Parathyroid adenoma (tissue), 2 donors: Measurements from ENCODE around the gene DBNDD1.
"Not testable (repeated sequence)": the region's sequence is repeated elsewhere in the genome, so short reads cannot be mapped to it uniquely, and the experiment has no call there.

Experiments used
- H2AFZ ChIP-seq: fragments of 300-600 bp; sonication (generic); one replicate; pipeline ENCODE4 v1.7.0; 2017; ENCODE audit warnings: antibody characterized with exemption, mild to moderate bottlenecking
- H3K27ac ChIP-seq: fragments of 300-600 bp; sonication (generic); one replicate; pipeline ENCODE4 v1.7.0; 2017
- H3K27me3 ChIP-seq: fragments of 300-600 bp; sonication (generic); one replicate; pipeline ENCODE4 v1.7.0; 2017; ENCODE audit warnings: low read length; ENCODE audit not compliant: control insufficient read depth, insufficient read depth
- H3K36me3 ChIP-seq: fragments of 300-600 bp; sonication (generic); one replicate; pipeline ENCODE4 v1.7.0; 2017; ENCODE audit warnings: low read length; ENCODE audit not compliant: control insufficient read depth, insufficient read depth
- H3K4me1 ChIP-seq: fragments of 300-600 bp; sonication (generic); one replicate; pipeline ENCODE4 v1.7.0; 2017; ENCODE audit warnings: control low read depth
- H3K4me2 ChIP-seq: fragments of 300-600 bp; sonication (generic); one replicate; pipeline ENCODE4 v1.7.0; 2017; ENCODE audit warnings: low read length
- H3K4me3 ChIP-seq: fragments of 300-600 bp; sonication (generic); one replicate; pipeline ENCODE4 v1.7.0; 2017; ENCODE audit warnings: low read depth, low read length
- H3K79me2 ChIP-seq: fragments of 300-600 bp; sonication (generic); one replicate; pipeline ENCODE4 v1.7.0; 2017; ENCODE audit warnings: control low read depth
- H3K9ac ChIP-seq: fragments of 300-600 bp; sonication (generic); one replicate; pipeline ENCODE4 v1.7.0; 2017; ENCODE audit warnings: mild to moderate bottlenecking
- H3K9me3 ChIP-seq: fragments of 300-600 bp; sonication (generic); one replicate; pipeline ENCODE4 v1.7.0; 2017; ENCODE audit warnings: low read length; ENCODE audit not compliant: control insufficient read depth
- CTCF ChIP-seq: fragments of 300-600 bp; sonication (generic); IDR thresholded peaks from one replicate; pipeline ENCODE4 v1.7.0; 2017; ENCODE audit warnings: antibody characterized with exemption, mild to moderate bottlenecking
- donor health status: primary hyperparathyroidism.

The DBNDD1 gene, protein sequence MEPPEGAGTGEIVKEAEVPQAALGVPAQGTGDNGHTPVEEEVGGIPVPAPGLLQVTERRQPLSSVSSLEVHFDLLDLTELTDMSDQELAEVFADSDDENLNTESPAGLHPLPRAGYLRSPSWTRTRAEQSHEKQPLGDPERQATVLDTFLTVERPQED

GRCh38 chr16:90018652-90019542 is at the start of gene DBNDD1:
TSS of gene DBNDD1 (minus strand) at chr16:90019456. CDS start at chr16:90019341, 115 bp downstream.
- no peaks in the 10 kb centered on the region for H3K9me3 ChIP-seq
- peak within 1 kb of the TSS; percentile 39 for H3K27ac ChIP-seq
- no peaks in the 10 kb centered on the region for H3K36me3 ChIP-seq
- H3K4me2 ChIP-seq, result peak within 1 kb of the TSS; percentile 89
- peak within 1 kb of the TSS; percentile 96 for H2AFZ ChIP-seq
- peak within 1 kb of the TSS; percentile 62 for H3K4me3 ChIP-seq
- no peaks in the 10 kb centered on the region for H3K27me3 ChIP-seq
- peaks cover 7% of the 10 kb centered on the region for H3K79me2 ChIP-seq
- H3K9ac ChIP-seq, result peak within 1 kb of the TSS; percentile 84
- H3K4me1 ChIP-seq, result peaks cover 12% of the 10 kb centered on the region
- no peak for TF ChIP-seq CTCF

DNA sequence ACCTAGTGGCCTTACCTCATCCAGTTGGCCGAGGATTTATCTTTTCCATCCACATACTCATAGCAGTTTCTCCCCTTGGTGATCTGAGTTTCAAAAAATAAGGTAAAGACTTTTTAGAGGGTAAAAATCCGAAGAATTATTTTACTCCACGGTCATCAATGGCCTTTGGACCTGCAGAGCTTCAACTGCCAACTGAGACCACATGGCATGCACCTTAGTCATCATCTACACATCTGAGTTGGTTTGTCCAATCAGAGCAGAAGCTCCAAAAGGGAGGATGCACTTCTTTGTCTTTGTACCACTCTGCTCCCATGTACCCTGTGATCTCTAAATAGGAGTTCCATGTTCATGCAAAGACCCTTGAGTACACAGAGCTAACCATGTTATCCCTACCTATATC is 42.2 kb upstream of the DBNDD1 start:
- H3K27me3 ChIP-seq, result no peaks in the 10 kb centered on the region
- H3K4me1 ChIP-seq, result no peaks in the 10 kb centered on the region
- no peak overlapping the region for H3K9ac ChIP-seq
- no peak overlapping the region for H3K27ac ChIP-seq
- H3K4me2 ChIP-seq, result no peak overlapping the region
- H3K36me3 ChIP-seq, result no peaks in the 10 kb centered on the region
- no peak for TF ChIP-seq CTCF
- H3K79me2 ChIP-seq, result no peaks in the 10 kb centered on the region
- H3K9me3 ChIP-seq, result no peaks in the 10 kb centered on the region
- no peak overlapping the region for H2AFZ ChIP-seq
- H3K4me3 ChIP-seq, result no peak overlapping the region

GRCh38 chr16:90057738-90058173 is 38.5 kb upstream of the DBNDD1 start:
- Histone ChIP-seq H3K9ac (no peak overlapping the region), H3K4me3 (no peak overlapping the region), H3K4me2 (no peak overlapping the region), H2AFZ (no peak overlapping the region), H3K4me1 (no peaks in the 10 kb centered on the region), H3K27me3 (no peaks in the 10 kb centered on the region), H3K27ac (no peak overlapping the region), H3K36me3 (no peaks in the 10 kb centered on the region), H3K9me3 (no peaks in the 10 kb centered on the region), H3K79me2 (no peaks in the 10 kb centered on the region)
- no peak for TF ChIP-seq CTCF

GRCh38 chr16:90056521-90056920 is 37.3 kb upstream of the DBNDD1 start:
- H3K36me3 ChIP-seq, H3K27me3 ChIP-seq, H3K27ac ChIP-seq, H3K9ac ChIP-seq, H3K79me2 ChIP-seq, H2AFZ ChIP-seq, H3K9me3 ChIP-seq, H3K4me2 ChIP-seq, H3K4me1 ChIP-seq, H3K4me3 ChIP-seq: not testable (repeated sequence)

GRCh38 chr16:90055371-90055770 is 36.1 kb upstream of the DBNDD1 start:
- no peak overlapping the region for H2AFZ ChIP-seq
- no peak overlapping the region for H3K4me2 ChIP-seq
- H3K27me3 ChIP-seq, result no peaks in the 10 kb centered on the region
- H3K4me3 ChIP-seq, result no peak overlapping the region
- H3K4me1 ChIP-seq, result no peaks in the 10 kb centered on the region
- no peak overlapping the region for H3K27ac ChIP-seq
- no peak overlapping the region for H3K9ac ChIP-seq
- no peaks in the 10 kb centered on the region for H3K79me2 ChIP-seq
- no peaks in the 10 kb centered on the region for H3K36me3 ChIP-seq
- no peaks in the 10 kb centered on the region for H3K9me3 ChIP-seq
- TF ChIP-seq CTCF, result no peak
